Measurements from ENCODE around the gene TNK2.

Gene TNK2

GRCh38 chr3:195899701-195900435 lies 8.5 kb downstream of the TNK2 start:
- DNase-seq (ENCODE audit: low read depth): no peak

DNA sequence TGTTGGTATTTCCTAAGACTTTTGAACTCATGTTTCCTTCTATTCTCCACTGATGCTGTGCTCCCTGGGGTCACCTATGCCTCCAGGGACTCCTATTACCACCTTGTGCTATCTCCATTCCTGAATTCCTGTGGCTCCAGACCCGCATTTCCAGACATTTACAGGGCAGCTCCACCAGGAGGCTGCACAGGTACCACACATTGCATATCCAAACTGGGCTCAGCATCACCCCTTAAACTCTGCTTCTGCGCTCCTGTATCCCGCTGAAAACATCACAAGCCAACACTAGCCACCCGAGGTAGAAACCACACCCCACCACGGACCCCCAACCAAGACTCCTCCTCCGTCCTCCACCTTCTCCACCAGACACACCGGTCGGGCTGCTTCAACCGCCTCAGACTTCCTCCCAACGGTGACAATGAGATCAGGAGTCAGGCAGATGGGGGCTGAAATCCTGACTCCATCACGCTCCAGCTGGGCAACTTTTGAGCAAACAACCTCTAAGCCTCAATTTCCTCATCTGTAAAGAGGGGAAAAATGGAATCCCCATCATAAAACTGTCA lies 10.4 kb downstream of the TNK2 start:
- DNase-seq (ENCODE audit: low read depth): no peak

- DNase-seq (ENCODE audit: low read depth): no peak
Measured at GRCh38 chr3:195897081-195897852, 11.1 kb downstream of the TNK2 start.

- DNase-seq (ENCODE audit: low read depth): no peak
Measured at GRCh38 chr3:195896361-195897080, 11.8 kb downstream of the TNK2 start.

DNA sequence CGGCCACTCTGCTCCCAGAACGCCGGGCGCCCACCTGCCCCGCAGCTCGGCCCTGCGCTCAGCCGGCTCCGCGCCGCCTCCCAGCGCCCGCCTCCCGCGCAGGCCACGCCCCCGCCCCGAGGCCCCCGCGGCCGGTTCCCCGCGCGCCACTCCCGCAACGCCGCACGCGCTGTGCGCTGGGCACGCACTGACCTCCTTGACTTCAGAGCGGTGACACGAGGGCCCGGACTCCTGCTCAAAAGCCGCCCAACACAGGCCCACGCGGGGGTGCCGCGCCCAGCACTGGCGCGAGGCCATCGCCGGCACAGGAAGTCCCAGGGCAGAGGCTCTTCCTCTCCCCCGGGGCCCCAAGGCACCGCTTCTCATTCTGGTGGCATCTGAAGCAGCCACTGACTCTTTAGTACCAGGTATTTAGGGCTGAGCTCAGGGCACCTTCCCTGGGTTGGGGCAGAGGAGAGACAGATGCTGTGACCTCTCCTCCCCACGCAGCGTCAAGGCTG lies 12.4 kb downstream of the TNK2 start:
- DNase-seq (ENCODE audit: low read depth): peak; percentile 41

GRCh38 chr3:195895078-195895860 lies 13.1 kb downstream of the TNK2 start:
- DNase-seq (ENCODE audit: low read depth): peak; percentile 28

- DNase-seq (ENCODE audit: low read depth): no peak
Measured at GRCh38 chr3:195893916-195894465, 14.4 kb downstream of the TNK2 start.

DNA sequence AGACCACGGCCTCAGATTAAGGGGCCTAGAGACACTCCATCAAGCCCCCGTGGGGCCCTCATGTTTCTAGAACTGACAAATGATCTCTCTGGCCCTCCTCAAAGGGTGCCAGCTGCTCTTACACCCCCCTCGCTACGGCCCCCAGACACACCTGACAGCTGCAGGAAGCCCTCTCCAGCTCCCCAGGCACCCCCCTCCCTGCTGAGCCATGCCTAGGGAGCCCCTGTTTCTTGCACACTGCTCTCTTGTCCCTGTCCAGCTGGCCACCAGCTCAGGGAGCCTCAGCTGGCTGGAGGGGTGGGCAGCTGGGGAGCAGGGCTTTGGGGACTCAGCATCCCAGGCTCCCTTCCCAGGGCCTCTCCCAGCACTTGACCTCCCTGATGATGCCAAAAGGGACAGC lies 14.8 kb downstream of the TNK2 start:
- DNase-seq (ENCODE audit: low read depth): no peak

- no peak for DNase-seq (ENCODE audit: low read depth)
Measured at GRCh38 chr3:195893044-195893395, 15.3 kb downstream of the TNK2 start.

GRCh38 chr3:195892105-195893043 lies 16.0 kb downstream of the TNK2 start:
- DNase-seq (ENCODE audit: low read depth): no peak

DNA sequence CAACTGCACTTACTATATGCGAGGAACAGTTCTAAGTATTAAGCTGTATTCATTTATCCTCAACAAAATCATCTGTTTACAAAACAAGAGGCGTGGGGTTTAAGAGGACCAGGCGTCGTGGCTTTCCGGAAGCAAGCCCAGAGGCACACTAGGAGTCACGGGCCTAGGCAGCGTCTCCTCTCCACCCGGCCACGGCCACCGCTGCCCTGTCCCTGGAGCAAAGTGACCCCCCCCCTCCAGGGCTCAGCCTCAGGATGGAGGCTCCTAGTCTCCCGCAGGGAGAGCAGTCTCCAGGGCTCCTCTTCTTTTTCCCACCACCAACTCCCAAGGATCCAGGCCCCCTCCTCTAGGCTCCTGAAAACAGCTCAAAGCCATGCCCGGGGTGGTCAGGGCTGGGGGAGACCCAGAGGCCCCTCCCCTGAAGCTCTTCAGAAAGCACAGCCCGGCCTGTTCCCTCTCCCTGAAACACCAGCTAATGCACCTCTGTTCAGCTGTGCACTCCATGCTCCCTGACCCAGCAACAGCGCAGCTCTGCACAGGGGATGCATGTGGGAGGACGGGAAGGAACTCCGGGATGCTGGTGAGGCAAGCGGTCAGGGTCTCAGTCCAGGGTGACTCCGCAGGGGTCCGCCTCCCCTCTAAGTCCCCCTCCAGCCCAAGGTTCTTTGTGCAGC lies 16.8 kb downstream of the TNK2 start:
- no peak for DNase-seq (ENCODE audit: low read depth)

DNA sequence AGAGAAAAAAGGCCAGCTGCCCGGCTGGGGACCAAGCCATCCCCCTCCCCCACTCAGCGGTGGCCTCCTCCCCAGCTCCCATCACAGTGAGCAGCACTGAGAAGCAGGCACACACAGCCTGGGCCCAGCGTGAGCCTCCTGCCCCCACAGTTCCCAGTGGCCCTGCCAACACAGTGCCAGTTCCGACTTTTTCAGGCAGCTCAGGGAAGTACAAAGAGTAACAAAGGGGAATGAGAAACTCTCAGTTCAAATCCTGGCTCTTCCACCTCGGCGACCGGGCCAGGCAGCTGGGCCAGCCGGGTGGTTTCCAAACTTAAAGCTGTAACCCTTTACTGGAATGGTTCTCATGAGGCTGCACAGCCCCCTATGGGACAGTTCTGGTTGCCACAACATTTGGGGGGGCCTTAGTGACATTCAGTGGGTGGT lies 18.5 kb downstream of the TNK2 start:
- no peak for DNase-seq (ENCODE audit: low read depth)

GRCh38 chr3:195888981-195889869 lies 19.1 kb downstream of the TNK2 start:
- DNase-seq (ENCODE audit: low read depth): no peak

- no peak for DNase-seq (ENCODE audit: low read depth)
Measured at GRCh38 chr3:195888311-195888761, 20.0 kb downstream of the TNK2 start.

GRCh38 chr3:195887670-195888069 lies 20.7 kb downstream of the TNK2 start:
- no peak for DNase-seq (ENCODE audit: low read depth)

DNA sequence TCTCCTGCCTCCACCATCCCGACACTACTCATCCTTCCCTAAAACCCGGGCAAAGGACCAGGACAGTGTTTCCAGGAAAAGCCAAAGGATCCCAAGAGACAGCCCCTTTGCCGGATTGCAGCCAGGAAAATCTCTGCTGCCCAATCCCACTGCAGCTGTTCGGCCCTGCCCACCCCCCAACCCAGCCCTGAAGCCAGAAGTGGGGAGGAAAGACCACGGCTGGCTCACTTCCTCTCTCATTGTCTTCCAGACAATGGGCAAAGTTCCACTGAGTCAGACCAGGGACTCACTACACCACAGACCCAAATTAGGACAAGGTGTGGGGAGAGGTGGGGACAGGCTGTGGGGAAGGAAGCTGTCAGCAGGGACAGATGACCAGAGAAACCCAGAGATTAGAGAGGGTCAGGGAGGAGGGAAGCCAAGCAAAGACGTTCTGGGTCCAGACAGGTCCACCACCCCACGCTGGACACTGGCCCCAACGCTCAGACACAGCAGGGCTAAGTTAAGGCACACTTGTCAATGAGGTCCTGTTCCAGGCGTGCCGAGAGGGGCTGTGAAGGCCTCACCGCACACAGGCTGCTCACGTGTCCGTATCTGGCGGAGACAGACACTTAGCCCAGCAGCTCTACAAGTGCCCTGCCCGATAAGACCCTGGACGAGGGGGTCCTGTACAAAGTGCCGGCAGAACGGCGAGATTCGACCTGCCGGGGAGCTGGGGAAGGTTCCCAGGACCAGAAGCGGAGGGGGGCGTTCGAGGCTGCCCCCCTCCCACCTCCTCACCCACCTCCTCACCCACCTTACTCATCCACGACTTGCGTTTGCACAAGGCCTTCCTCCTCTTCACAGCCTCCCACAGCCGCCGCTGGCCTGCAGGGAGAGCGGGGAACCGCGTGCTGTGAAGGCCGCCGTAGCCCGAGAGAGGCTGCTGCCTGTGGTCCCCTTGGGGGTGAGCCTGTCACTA lies 21.9 kb downstream of the TNK2 start:
- DNase-seq (ENCODE audit: low read depth): no peak

Measured in stimulated activated CD8-positive, alpha-beta memory T cell treated with anti-CD3 and anti-CD28 coated beads, Interleukin-15, amount 100 ng/mL, for 1 hour (primary cell).